Thoracic aorta (tissue), 2 donors: Measurements from ENCODE around the gene MFSD6L. TPM values are rescaled to one million over a fixed set of nuclear protein-coding genes. Genes with fewer than 3 reads are reported as not detected.

ENCODE experiments used
- ATAC-seq: fragments of 150-250 bp; one replicate; pipeline ENCODE4 v1.8.0; 2017; ENCODE audit warnings: low read depth; ENCODE audit not compliant: insufficient number of reproducible peaks, low FRiP score
- DNase-seq: peaks from one replicate; pipeline ENCODE4 v3.0.0-alpha.2; 2020; ENCODE audit warnings: low spot score
- H3K27ac ChIP-seq, 2 donors: fragments of 200-600 bp; sonication (generic); 1 replicate in 1 of 2; 2 replicates in 1 of 2; pipeline ENCODE4 v1.5.1; 2016; ENCODE audit warnings: mild to moderate bottlenecking in 2 of 2, moderate library complexity in 2 of 2
- H3K27me3 ChIP-seq: fragments of 200-600 bp; sonication (generic); replicated peaks from 2 replicates; pipeline ENCODE4 v1.6.0; 2016; ENCODE audit warnings: mild to moderate bottlenecking; ENCODE audit not compliant: insufficient read depth
- H3K36me3 ChIP-seq: fragments of 200-600 bp; sonication (generic); one replicate; pipeline ENCODE4 v1.5.1; 2016
- H3K4me1 ChIP-seq, 2 donors: fragments of 200-600 bp; sonication (generic); 1 replicate in 1 of 2; 2 replicates in 1 of 2; pipeline versions ENCODE4 v1.5.1 to v1.6.0; 2016; ENCODE audit warnings: low read depth in 2 of 2, mild to moderate bottlenecking in 1 of 2; ENCODE audit not compliant: control insufficient read depth in 1 of 2
- H3K4me3 ChIP-seq: fragments of 200-600 bp; sonication (generic); 2 replicates; pipeline ENCODE4 v1.5.1; 2016; ENCODE audit warnings: mild to moderate bottlenecking
- H3K9me3 ChIP-seq: fragments of 200-600 bp; sonication (generic); 2 replicates; pipeline ENCODE4 v1.5.1; 2016
- total RNA-seq, 2 donors: library from RNA; depleted of rRNA; stranded (reverse); fragments of >200 nt; gene quantifications; one replicate each; pipeline versions ENCODE4 v1.1.0 to v1.2.3, GENCODE V29; 2016
- TF ChIP-seq, protein P1 (sequence below): fragments of 200-600 bp; sonication (generic); IDR thresholded peaks from one replicate; pipeline ENCODE4 v1.5.1; 2019; ENCODE audit warnings: antibody characterized with exemption

Gene MFSD6L
- total RNA-seq, 2 donors from 2014 or later, result 0.27 TPM; not detected in 1

DNA sequence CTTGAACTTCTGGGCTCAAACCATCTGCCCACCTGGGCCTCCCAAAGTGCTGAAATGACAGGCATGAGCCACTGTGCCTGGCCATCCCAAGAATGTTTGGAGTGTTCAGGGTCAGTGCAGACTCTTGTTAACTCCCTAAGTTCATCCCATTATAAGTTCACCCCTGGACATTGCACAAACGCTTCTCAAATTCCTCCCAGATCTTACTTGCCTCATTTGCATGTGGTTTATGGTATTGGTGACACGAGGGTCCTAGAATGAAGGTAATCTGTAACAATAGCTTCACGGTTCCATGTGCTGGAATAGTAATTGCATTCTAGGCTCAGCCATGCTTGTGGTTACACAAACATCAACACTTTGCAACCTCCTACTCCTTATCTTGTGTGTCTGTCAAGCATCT lies 49.5 kb downstream of the MFSD6L start:
- Histone ChIP-seq H3K4me3 (no peak overlapping the region), H3K27me3 (no peaks in the 10 kb centered on the region), H3K4me1 (peaks cover 0 to 11% of the 10 kb centered on the region in 2 donors), H3K27ac (no peak overlapping the region), H3K9me3 (no peaks in the 10 kb centered on the region), H3K36me3 (no peaks in the 10 kb centered on the region)
- DNase-seq (no peak), ATAC-seq (no peak)
- TF ChIP-seq, protein P1, sequence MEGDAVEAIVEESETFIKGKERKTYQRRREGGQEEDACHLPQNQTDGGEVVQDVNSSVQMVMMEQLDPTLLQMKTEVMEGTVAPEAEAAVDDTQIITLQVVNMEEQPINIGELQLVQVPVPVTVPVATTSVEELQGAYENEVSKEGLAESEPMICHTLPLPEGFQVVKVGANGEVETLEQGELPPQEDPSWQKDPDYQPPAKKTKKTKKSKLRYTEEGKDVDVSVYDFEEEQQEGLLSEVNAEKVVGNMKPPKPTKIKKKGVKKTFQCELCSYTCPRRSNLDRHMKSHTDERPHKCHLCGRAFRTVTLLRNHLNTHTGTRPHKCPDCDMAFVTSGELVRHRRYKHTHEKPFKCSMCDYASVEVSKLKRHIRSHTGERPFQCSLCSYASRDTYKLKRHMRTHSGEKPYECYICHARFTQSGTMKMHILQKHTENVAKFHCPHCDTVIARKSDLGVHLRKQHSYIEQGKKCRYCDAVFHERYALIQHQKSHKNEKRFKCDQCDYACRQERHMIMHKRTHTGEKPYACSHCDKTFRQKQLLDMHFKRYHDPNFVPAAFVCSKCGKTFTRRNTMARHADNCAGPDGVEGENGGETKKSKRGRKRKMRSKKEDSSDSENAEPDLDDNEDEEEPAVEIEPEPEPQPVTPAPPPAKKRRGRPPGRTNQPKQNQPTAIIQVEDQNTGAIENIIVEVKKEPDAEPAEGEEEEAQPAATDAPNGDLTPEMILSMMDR, result no peak

DNA sequence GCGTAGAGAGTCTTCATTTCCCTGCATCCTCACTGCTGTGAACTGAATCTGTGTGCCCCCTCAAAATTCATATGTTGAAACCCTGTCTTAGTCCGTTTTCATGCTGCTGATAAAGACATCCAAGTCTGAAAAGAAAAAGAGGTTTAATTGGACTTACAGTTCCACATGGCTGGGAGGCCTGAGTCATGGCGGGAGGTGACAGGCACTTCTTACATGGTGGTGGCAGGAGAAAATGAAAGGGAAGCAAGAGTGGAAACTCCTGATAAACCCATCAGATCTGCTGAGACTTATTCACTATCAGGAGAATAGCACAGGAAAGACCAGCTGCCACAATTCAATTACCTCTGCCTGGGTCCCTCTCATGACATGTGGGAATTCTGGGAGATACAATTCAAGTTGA lies 51.4 kb downstream of the MFSD6L start:
- Histone ChIP-seq H3K27me3 (no peaks in the 10 kb centered on the region), H3K27ac (peak overlapping the region in 1 of 2 donors; percentile 51), H3K4me1 (peaks cover 0 to 17% of the 10 kb centered on the region in 2 donors), H3K4me3 (no peak overlapping the region), H3K36me3 (no peaks in the 10 kb centered on the region), H3K9me3 (no peaks in the 10 kb centered on the region)
- TF ChIP-seq, protein P1, result no peak
- ATAC-seq (no peak), DNase-seq (no peak)

Other genes starting within 250 kb of the MFSD6L start
- 1,000 to 10,000 TPM; 1,436 to 1,719 TPM for gene MYH10, start 168.6 kb downstream of the MFSD6L start, total RNA-seq
- gene CCDC42, start 54.5 kb downstream of the MFSD6L start, total RNA-seq, result not detected
- gene SPDYE4, start 40.8 kb downstream of the MFSD6L start, total RNA-seq, result not detected
- 1 to 10 TPM; 1.5 to 3.5 TPM for gene PIK3R6, start 68.3 kb upstream of the MFSD6L start, total RNA-seq
- 10 to 100 TPM; 30.7 to 42.9 TPM for gene PIK3R5, start 166.3 kb upstream of the MFSD6L start, total RNA-seq
- gene NTN1, start 222.1 kb upstream of the MFSD6L start, total RNA-seq, result 10 to 100 TPM; 68.8 to 79.0 TPM